Ovary (tissue), 3 donors: ENCODE results near the gene TMED10.

Experiments used
- EP300 ChIP-seq: sonication (generic); formaldehyde crosslinking; IDR thresholded peaks from one replicate; pipeline ENCODE4 v1.6.1; 2017; ENCODE audit warnings: antibody characterized with exemption
- POLR2A ChIP-seq: fragments of 450-650 bp; IDR thresholded peaks from one replicate; pipeline ENCODE4 v1.6.1; 2017; ENCODE audit warnings: antibody characterized with exemption, mild to moderate bottlenecking, moderate library complexity
- TF ChIP-seq, protein P1 (sequence below), 3 donors: fragments of 450-650 bp in 2 of 3; fragments of 200-600 bp in 1 of 3; IDR thresholded peaks; one replicate each; pipeline versions ENCODE4 v1.5.1 to v1.8.0; 2016 to 2022; ENCODE audit warnings: antibody characterized with exemption in 3 of 3, mild to moderate bottlenecking in 1 of 3
- donor health status: DM: no; HTN: no; CAD: no.

DNA sequence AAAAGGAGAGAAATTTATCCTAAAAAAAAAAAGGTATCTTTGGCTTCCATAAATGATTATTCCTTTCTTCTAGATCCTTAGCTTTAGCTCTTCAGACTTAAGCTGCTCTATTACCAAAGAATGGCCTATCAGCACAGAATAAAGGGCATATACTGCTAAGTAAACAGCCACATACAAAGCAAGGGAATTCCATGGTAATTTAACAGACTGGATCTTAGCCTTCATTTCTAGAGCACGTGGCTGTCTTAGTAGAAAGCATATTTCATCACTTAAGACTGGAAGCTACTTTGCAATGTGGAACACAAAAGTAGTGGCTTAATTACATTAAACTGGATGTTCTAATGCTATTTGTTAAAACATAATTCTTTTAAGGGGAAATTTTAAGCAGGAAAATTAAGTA is 23.1 kb downstream of the TMED10 start:
- TF ChIP-seq, protein P1, sequence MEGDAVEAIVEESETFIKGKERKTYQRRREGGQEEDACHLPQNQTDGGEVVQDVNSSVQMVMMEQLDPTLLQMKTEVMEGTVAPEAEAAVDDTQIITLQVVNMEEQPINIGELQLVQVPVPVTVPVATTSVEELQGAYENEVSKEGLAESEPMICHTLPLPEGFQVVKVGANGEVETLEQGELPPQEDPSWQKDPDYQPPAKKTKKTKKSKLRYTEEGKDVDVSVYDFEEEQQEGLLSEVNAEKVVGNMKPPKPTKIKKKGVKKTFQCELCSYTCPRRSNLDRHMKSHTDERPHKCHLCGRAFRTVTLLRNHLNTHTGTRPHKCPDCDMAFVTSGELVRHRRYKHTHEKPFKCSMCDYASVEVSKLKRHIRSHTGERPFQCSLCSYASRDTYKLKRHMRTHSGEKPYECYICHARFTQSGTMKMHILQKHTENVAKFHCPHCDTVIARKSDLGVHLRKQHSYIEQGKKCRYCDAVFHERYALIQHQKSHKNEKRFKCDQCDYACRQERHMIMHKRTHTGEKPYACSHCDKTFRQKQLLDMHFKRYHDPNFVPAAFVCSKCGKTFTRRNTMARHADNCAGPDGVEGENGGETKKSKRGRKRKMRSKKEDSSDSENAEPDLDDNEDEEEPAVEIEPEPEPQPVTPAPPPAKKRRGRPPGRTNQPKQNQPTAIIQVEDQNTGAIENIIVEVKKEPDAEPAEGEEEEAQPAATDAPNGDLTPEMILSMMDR (IDR thresholded peaks at IDR 0.05), result no peak
- TF ChIP-seq POLR2A, result no peak
- no peak for TF ChIP-seq EP300
